ENCODE data around the gene KRT15. TPM values are rescaled to one million over a fixed set of nuclear protein-coding genes. Genes with fewer than 3 reads are reported as not detected.

Gene KRT15
- total and polyA plus RNA-seq, 2 donors (not counting 1 experiment from before 2014, with no cell fraction given) = not detected

- Histone ChIP-seq H3K27me3 (replicated peaks in 1 of 4; ENCODE audit: control extremely low read depth in 1 of 4, control insufficient read depth in 3 of 4, insufficient read depth in 4 of 4, low read length in 3 of 4) (peaks cover 0 to 3% (median 0%) of the 10 kb centered on the region in 4 experiments), H2AFZ (ENCODE audit: insufficient read depth, low read depth, low read length, poor library complexity, severe bottlenecking) (no peak overlapping the region), H3K9ac (ENCODE audit: low read length) (no peak overlapping the region), H4K20me1 (ENCODE audit: control insufficient read depth, insufficient read depth, low read length, poor library complexity, severe bottlenecking) (no peaks in the 10 kb centered on the region), H3K27ac (ENCODE audit: low read length in 2 of 2) (no peak overlapping the region), H3K36me3 (replicated peaks in 1 of 2; ENCODE audit: control extremely low read depth in 1 of 2, control insufficient read depth in 1 of 2, extremely low read depth in 1 of 2, insufficient read depth in 2 of 2, low read length in 1 of 2) (no peaks in the 10 kb centered on the region), H3K4me3 (ENCODE audit: control extremely low read depth in 1 of 5, extremely low read depth in 1 of 5, insufficient read depth in 1 of 5, low read depth in 2 of 5, low read length in 4 of 5) (no peak overlapping the region), H3K79me2 (ENCODE audit: control insufficient read depth, insufficient read depth, low read length) (no peaks in the 10 kb centered on the region), H3K4me2 (replicated peaks; ENCODE audit: low read depth, low read length, poor library complexity, severe bottlenecking) (no peak overlapping the region), H3K9me3 (ENCODE audit: control extremely low read depth in 1 of 3, control insufficient read depth in 2 of 3, insufficient read depth in 1 of 3, low read length in 2 of 3) (peaks cover 0 to 3% (median 0%) of the 10 kb centered on the region in 3 donors), H3K4me1 (ENCODE audit: control insufficient read depth in 2 of 2, insufficient read depth in 2 of 2, low read length in 2 of 2) (peaks cover 0 to 9% of the 10 kb centered on the region in 2 donors)
- intact Hi-C loops (cut with micrococcal nuclease) = no loop called here
- TF ChIP-seq CTCF (IDR thresholded peaks at IDR 0.05) = no peak
- no peak for TF ChIP-seq EZH2 (IDR thresholded peaks at IDR 0.05; ENCODE audit: borderline replicate concordance, insufficient read depth, low read depth, low read length, poor library complexity, severe bottlenecking)
- no peak for DNase-seq
- Mint-ChIP-seq H3K27ac (no peak overlapping the region), H3K4me3 (no peak overlapping the region), H3K27me3 (peaks cover 18% of the 10 kb centered on the region), H3K4me1 (peaks cover 5% of the 10 kb centered on the region), H3K9me3 (ENCODE audit: insufficient read depth) (no peaks in the 10 kb centered on the region)
- ChIA-PET POLR2A (no interaction called here), CTCF (no interaction called here)
- 93% methylated on average over 2 of the region's 9 CpGs for WGBS (ENCODE audit: insufficient coverage)
- ATAC-seq (ENCODE audit: low read depth) = no peak
These were observed 15.5 kb downstream of the KRT15 start for GRCh38 chr17:41503202-41503601.

GRCh38 chr17:41500131-41500911 is 18.4 kb downstream of the KRT15 start:
- intact Hi-C loops (cut with micrococcal nuclease) = no loop called here
- Histone ChIP-seq H3K4me1 (ENCODE audit: control insufficient read depth in 2 of 2, insufficient read depth in 2 of 2, low read length in 2 of 2) (peaks cover 0 to 20% of the 10 kb centered on the region in 2 donors), H3K4me2 (replicated peaks; ENCODE audit: low read depth, low read length, poor library complexity, severe bottlenecking) (no peak overlapping the region), H3K27ac (ENCODE audit: low read length in 2 of 2) (no peak overlapping the region), H4K20me1 (ENCODE audit: control insufficient read depth, insufficient read depth, low read length, poor library complexity, severe bottlenecking) (no peaks in the 10 kb centered on the region), H3K9me3 (ENCODE audit: control extremely low read depth in 1 of 3, control insufficient read depth in 2 of 3, insufficient read depth in 1 of 3, low read length in 2 of 3) (peaks cover 0 to 17% (median 0%) of the 10 kb centered on the region in 3 donors), H3K79me2 (ENCODE audit: control insufficient read depth, insufficient read depth, low read length) (no peaks in the 10 kb centered on the region), H3K36me3 (replicated peaks in 1 of 2; ENCODE audit: control extremely low read depth in 1 of 2, control insufficient read depth in 1 of 2, extremely low read depth in 1 of 2, insufficient read depth in 2 of 2, low read length in 1 of 2) (no peaks in the 10 kb centered on the region), H3K9ac (ENCODE audit: low read length) (no peak overlapping the region), H2AFZ (ENCODE audit: insufficient read depth, low read depth, low read length, poor library complexity, severe bottlenecking) (no peak overlapping the region), H3K27me3 (replicated peaks in 1 of 4; ENCODE audit: control extremely low read depth in 1 of 4, control insufficient read depth in 3 of 4, insufficient read depth in 4 of 4, low read length in 3 of 4) (peaks cover 0 to 3% (median 0%) of the 10 kb centered on the region in 4 experiments), H3K4me3 (ENCODE audit: control extremely low read depth in 1 of 5, extremely low read depth in 1 of 5, insufficient read depth in 1 of 5, low read depth in 2 of 5, low read length in 4 of 5) (no peak overlapping the region)
- ATAC-seq (ENCODE audit: low read depth) (no peak), DNase-seq (no peak)
- Mint-ChIP-seq H3K9me3 (ENCODE audit: insufficient read depth) (no peaks in the 10 kb centered on the region), H3K4me3 (no peak overlapping the region), H3K4me1 (peaks cover 6% of the 10 kb centered on the region), H3K27ac (no peak overlapping the region), H3K27me3 (peaks cover 18% of the 10 kb centered on the region)
- POLR2A ChIA-PET = no interaction called here
- CTCF ChIA-PET = no interaction called here
- 85% methylated on average over 14 of the region's 15 CpGs for WGBS (ENCODE audit: insufficient coverage)
- no peak for TF ChIP-seq EZH2 (IDR thresholded peaks at IDR 0.05; ENCODE audit: borderline replicate concordance, insufficient read depth, low read depth, low read length, poor library complexity, severe bottlenecking)
- TF ChIP-seq CTCF (IDR thresholded peaks at IDR 0.05) = no peak

Data from B cell (primary cell).